Astrocyte of the cerebellum (primary cell): ENCODE results near the gene NEURL2.

Experiments used
- DNase-seq: peaks from one replicate; pipeline ENCODE4 v3.0.0-alpha.2; 2011; ENCODE audit warnings: low read depth
- H3K4me3 ChIP-seq: 2 replicates; pipeline ENCODE4 v1.5.1; 2011; ENCODE audit warnings: mild to moderate bottlenecking, low read depth, low read length, moderate library complexity
- in situ Hi-C: cut with HindIII; loops from 2 replicates; pipeline ENCODE4 v1.10.0; 2017; ENCODE audit warnings: low sequenced_read_pairs
- TF ChIP-seq, protein P1 (sequence below): IDR thresholded peaks from 2 replicates; pipeline ENCODE4 v1.5.1; 2012; ENCODE audit warnings: low read length, low read depth, moderate library complexity, mild to moderate bottlenecking; ENCODE audit errors: missing control alignments

The NEURL2 gene

DNA sequence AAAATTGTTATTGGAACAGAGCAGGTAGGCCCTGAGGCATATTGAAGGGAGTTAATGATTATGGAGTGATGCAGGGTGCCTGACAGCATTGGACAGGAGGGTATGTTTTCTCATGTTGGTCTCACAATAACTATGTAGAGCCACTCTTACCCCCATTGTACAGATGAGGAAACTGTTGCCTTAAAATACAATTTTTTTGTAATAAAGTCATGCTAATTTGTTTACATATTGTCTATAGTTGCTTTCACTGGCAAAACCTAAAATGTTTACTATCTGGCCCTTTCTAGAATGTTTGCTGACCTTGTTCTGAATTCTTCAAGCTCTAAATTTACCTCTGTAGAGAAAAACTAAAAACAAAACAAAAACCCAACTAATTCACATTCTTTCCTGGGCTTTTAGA is 39.5 kb downstream of the NEURL2 start:
- in situ Hi-C loops, result no loop called here
- no peak for DNase-seq
- no peak overlapping the region for H3K4me3 ChIP-seq
- TF ChIP-seq, protein P1, sequence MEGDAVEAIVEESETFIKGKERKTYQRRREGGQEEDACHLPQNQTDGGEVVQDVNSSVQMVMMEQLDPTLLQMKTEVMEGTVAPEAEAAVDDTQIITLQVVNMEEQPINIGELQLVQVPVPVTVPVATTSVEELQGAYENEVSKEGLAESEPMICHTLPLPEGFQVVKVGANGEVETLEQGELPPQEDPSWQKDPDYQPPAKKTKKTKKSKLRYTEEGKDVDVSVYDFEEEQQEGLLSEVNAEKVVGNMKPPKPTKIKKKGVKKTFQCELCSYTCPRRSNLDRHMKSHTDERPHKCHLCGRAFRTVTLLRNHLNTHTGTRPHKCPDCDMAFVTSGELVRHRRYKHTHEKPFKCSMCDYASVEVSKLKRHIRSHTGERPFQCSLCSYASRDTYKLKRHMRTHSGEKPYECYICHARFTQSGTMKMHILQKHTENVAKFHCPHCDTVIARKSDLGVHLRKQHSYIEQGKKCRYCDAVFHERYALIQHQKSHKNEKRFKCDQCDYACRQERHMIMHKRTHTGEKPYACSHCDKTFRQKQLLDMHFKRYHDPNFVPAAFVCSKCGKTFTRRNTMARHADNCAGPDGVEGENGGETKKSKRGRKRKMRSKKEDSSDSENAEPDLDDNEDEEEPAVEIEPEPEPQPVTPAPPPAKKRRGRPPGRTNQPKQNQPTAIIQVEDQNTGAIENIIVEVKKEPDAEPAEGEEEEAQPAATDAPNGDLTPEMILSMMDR, result no peak

GRCh38 chr20:45850926-45851325 is 40.1 kb downstream of the NEURL2 start:
- H3K4me3 ChIP-seq, result no peak overlapping the region
- TF ChIP-seq, protein P1, result no peak
- in situ Hi-C loops, result no loop called here
- no peak for DNase-seq

GRCh38 chr20:45850238-45850637 is 40.8 kb downstream of the NEURL2 start:
- H3K4me3 ChIP-seq, result no peak overlapping the region
- TF ChIP-seq, protein P1, result no peak
- in situ Hi-C loops, result no loop called here
- no peak for DNase-seq

DNA sequence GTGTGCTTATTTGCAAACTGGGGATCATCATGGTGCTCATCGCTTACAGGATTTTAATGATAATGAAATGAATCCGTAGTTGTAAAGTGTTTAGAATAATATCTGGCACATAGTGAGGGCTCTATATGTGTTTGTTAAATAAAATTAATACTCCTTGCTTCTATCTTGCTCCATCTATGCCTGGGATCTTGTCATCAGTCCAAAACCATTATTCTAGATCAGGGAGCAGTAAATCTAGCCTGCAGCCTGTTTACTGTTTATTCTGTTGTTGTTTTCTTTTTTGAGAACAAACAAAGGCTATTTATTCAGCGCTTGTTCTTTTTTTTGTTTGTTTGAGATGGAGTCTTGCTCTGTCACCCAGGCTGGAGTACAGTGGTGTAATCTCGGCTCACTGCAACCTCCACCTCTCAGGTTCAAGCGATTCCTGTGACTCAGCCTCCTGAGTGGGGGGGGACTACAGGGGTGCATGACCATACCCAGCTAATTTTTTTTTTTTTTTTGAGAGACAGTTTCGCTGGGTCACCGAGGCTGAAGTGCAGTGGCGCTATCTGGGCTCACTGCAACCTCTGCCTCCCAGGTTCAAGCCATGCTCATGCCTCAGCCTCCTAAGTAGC is 41.9 kb downstream of the NEURL2 start:
- in situ Hi-C loops, result no loop called here
- no peak overlapping the region for H3K4me3 ChIP-seq
- TF ChIP-seq, protein P1, result no peak
- DNase-seq, result no peak

DNA sequence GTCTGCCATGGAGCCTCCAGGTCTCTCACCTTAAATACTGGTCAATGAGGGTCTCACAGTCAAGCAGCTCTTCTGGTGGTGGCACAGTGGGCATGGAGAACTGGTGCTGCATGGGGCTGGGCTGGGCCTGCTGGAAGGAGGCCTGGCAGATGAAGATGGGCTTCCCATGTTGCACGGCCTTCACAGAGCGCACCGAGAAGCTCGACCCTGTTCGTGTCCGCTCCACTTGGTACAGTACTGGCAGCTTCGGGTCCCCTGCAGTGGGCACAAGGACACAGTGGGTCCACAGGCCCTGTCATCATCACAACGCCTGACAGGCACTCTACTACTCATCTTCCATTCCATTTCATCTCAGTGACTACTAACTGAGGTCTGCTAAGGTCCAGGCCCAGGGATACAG is 42.6 kb downstream of the NEURL2 start:
- no peak overlapping the region for H3K4me3 ChIP-seq
- in situ Hi-C loops, result no loop called here
- no peak for DNase-seq
- TF ChIP-seq, protein P1, result no peak

DNA sequence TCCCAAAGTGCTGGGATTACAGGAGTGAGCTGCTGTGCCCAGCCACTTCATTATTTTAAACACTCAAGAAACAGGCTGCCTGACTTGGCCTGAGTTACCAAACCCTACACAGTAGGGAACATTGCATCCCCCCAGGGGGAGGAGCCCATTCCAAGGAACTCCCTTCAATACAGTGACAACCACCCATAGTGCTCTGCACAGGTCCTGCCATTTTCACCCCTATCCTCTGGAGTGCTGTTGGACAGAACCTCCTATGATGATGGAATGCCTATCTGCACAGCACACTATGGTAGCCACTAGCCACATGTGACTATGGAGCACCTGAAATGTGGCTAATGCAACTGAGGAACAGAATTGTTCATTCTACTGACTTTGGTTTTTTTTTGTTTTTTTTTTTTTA is 45.6 kb downstream of the NEURL2 start:
- TF ChIP-seq, protein P1, result no peak
- in situ Hi-C loops, result no loop called here
- no peak for DNase-seq
- no peak overlapping the region for H3K4me3 ChIP-seq

GRCh38 chr20:45843506-45843905 is 47.5 kb downstream of the NEURL2 start:
- in situ Hi-C loops, result no loop called here
- TF ChIP-seq, protein P1, result no peak
- H3K4me3 ChIP-seq, result no peak overlapping the region
- DNase-seq, result no peak
